AG04450 (cell line): ENCODE results near the gene NFAT5. TPM values are rescaled to one million over a fixed set of nuclear protein-coding genes. Genes with fewer than 3 reads are reported as not detected.

Experiments
- CTCF ChIA-PET: fragments of 300-600, 350-600 bp; formaldehyde crosslinking; extraction: SDS; loops from one replicate; lab custom pipeline; 2022; ENCODE audit warnings: antibody characterized with exemption, inconsistent platforms; lab: Charles Lee
- POLR2A ChIA-PET: fragments of 350-600 bp; formaldehyde crosslinking; extraction: SDS; loops from one replicate; lab custom pipeline; 2021; ENCODE audit warnings: antibody characterized with exemption, inconsistent platforms; lab: Yijun Ruan, JAX
- DNase-seq: peaks from one replicate; pipeline ENCODE4 v3.0.0-alpha.2; 2011; ENCODE audit warnings: low read depth, low spot score
- H3K27ac ChIP-seq: one replicate; pipeline ENCODE4 v1.5.1; 2012; ENCODE audit warnings: low read depth, low read length, control low read depth
- H3K27me3 ChIP-seq: one replicate; pipeline ENCODE4 v1.6.0; 2012; ENCODE audit warnings: low read length; ENCODE audit not compliant: control insufficient read depth, insufficient read depth
- H3K4me3 ChIP-seq: 2 replicates; pipeline ENCODE4 v1.5.1; 2011; ENCODE audit warnings: mild to moderate bottlenecking, low read depth, low read length, control low read depth
- H3K9me3 ChIP-seq: 2 replicates; pipeline ENCODE4 v1.5.1; 2012; ENCODE audit warnings: low read length; ENCODE audit not compliant: control insufficient read depth, insufficient read depth
- polyA plus RNA-seq: library from polyadenylated mRNA; depleted of rRNA; stranded (reverse); fragments of >200 nt; gene quantifications from 2 replicates; pipeline ENCODE4 v1.2.3, GENCODE V29; 2011
- TF ChIP-seq, protein P1 (sequence below): IDR thresholded peaks from 2 replicates; pipeline ENCODE4 v1.5.1; 2011; ENCODE audit warnings: low read depth, low read length, control low read depth, inconsistent platforms

Gene NFAT5
- polyA plus RNA-seq, 1 experiment = 36.9 TPM

DNA sequence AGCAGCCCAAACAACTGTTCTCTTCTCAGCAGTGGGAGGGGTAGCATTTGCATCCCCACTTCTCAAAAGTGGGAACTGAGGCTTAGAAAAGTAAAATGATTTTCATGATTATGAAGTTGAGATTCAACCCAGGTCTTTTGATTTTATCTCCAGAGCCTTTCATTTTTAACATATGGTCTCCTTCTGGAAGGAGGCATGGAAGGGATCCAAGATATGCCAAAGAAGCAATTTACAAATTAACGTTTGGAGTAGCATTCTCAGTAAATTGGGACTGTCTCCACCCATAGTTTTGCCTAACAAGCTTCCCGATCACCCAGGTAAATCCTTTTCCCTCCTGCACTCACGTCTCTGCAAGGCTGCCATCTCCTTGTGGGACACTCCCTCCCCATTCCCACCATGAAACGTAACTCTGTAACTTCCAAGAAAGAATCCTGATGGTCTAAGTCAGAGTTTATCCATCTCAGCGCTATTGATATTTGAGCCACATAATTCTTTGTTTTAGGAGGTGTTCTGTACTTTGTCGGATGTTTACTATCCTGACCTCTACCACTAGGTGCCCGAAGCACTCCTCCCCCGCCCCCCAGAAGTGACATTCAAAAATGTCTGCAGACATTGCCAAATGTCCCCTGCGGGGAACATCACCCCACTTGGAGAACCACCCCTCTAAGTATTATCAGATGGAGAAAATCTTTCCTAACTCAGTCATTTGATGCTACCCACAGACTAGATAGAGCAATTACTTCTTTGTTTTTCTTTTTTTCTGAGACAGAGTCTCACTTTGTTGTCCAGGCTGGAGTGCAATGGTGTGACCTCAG lies 32.9 kb upstream of the NFAT5 start:
- Histone ChIP-seq H3K4me3 (no peak overlapping the region), H3K27ac (no peak overlapping the region), H3K27me3 (no peaks in the 10 kb centered on the region), H3K9me3 (no peaks in the 10 kb centered on the region)
- POLR2A ChIA-PET = interaction anchor here (0.6 kb wide), 1 partner anchor 380 kb away, joined by 4 read pairs; no protein-coding TSS in a partner anchor
- TF ChIP-seq, protein P1, sequence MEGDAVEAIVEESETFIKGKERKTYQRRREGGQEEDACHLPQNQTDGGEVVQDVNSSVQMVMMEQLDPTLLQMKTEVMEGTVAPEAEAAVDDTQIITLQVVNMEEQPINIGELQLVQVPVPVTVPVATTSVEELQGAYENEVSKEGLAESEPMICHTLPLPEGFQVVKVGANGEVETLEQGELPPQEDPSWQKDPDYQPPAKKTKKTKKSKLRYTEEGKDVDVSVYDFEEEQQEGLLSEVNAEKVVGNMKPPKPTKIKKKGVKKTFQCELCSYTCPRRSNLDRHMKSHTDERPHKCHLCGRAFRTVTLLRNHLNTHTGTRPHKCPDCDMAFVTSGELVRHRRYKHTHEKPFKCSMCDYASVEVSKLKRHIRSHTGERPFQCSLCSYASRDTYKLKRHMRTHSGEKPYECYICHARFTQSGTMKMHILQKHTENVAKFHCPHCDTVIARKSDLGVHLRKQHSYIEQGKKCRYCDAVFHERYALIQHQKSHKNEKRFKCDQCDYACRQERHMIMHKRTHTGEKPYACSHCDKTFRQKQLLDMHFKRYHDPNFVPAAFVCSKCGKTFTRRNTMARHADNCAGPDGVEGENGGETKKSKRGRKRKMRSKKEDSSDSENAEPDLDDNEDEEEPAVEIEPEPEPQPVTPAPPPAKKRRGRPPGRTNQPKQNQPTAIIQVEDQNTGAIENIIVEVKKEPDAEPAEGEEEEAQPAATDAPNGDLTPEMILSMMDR = no peak
- CTCF ChIA-PET = no interaction called here
- DNase-seq = no peak

DNA sequence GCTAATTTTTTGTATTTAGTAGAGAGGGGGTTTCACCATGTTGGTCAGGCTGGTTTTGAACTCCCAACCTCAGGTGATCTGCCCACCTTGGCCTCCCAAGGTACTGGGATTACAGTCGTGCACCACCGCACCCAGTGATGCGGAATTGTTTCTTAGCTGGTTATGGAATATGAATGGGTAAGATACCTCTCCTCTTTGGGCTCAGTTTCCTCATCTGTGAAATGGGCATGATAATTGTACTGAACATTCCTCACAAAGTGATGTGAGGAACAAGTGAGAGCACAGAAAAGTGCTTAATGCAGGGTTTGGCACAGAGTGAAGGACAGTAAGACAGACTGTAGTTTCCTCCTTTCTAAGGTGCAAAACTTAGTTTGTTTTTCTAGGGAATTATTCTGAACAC lies 31.0 kb upstream of the NFAT5 start:
- DNase-seq = no peak
- Histone ChIP-seq H3K9me3 (no peaks in the 10 kb centered on the region), H3K4me3 (no peak overlapping the region), H3K27me3 (no peaks in the 10 kb centered on the region), H3K27ac (no peak overlapping the region)
- ChIA-PET CTCF (no interaction called here), POLR2A (no interaction called here)
- TF ChIP-seq, protein P1 = no peak

DNA sequence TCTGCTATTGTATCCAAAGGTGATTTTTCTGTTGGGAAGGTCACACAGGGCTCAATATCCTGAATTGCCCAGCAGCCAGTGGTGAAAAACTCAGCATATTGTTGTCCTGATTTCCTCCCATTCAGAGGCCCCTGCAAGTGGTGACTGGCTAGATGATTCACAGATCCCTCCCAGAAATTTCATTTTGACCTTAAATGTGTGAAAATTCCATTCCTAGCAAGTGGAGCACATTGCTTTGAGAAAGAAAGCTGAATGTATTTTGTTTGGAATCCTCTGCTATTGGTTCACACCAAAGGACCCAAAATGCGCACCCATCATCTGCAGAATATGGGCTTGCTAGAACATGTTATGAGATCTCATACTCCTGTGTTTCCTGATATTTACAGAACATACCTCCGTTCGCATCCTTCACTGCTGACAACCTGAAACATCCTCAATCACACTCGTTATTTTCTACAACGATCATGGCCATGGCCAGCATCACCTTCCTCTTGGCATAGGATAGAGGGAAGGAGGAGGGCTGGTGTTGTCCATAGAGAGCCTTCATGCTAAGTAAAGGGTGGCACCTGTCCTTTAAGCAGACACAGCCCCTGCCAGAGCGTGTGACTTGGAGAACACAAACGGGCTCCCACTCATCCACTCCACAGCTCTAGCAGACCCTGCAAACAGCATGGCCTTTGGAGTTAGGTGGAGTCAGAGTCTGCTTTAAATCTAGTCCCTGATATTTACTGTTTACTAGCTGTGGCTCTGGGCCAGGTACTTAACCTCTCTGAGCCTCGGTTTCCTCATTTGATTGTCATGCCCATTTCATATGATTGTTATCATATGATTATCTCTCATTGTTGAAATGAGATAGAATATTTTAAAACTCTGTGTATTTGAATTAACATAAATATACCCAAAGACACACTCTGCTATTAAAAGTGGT lies 30.4 kb upstream of the NFAT5 start:
- no peak overlapping the region for H3K27ac ChIP-seq
- H3K9me3 ChIP-seq = no peaks in the 10 kb centered on the region
- POLR2A ChIA-PET = no interaction called here
- no peaks in the 10 kb centered on the region for H3K27me3 ChIP-seq
- CTCF ChIA-PET = no interaction called here
- DNase-seq = no peak
- TF ChIP-seq, protein P1 = no peak
- no peak overlapping the region for H3K4me3 ChIP-seq

- DNase-seq = no peak
- TF ChIP-seq, protein P1 = no peak
- Histone ChIP-seq H3K9me3 (no peaks in the 10 kb centered on the region), H3K27me3 (no peaks in the 10 kb centered on the region), H3K27ac (no peak overlapping the region), H3K4me3 (no peak overlapping the region)
- ChIA-PET CTCF (no interaction called here), POLR2A (no interaction called here)
These were observed 28.1 kb upstream of the NFAT5 start for GRCh38 chr16:69537706-69538080.

DNA sequence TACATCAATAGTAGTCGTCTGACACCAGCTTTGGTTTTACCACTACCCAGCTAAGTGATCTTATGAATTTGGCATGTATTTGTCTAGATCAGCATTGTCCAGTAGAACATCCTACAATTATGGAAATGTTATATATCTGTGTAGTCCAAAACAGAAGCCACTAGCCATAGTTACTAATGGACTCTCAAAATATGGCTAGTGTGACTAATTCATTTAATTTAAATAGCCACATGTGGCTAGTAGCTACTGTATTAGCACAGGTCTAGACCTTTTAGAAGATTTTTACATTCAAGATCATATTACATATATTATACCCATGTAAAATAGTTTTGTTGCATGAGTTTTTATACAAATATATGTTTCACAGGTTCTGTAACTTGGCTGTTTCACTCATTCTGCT lies 27.0 kb upstream of the NFAT5 start:
- TF ChIP-seq, protein P1 = no peak
- POLR2A ChIA-PET = no interaction called here
- no peak for DNase-seq
- H3K27me3 ChIP-seq = no peaks in the 10 kb centered on the region
- CTCF ChIA-PET = no interaction called here
- no peak overlapping the region for H3K4me3 ChIP-seq
- H3K9me3 ChIP-seq = no peaks in the 10 kb centered on the region
- H3K27ac ChIP-seq = no peak overlapping the region
